HG02642 (cell line): ENCODE data around the gene TRIM28.
A peak's percentile ranks its signal among the peaks of the same experiment; 100 is the strongest.

Experiments used
- ATAC-seq: cut with Tn5 transposase; IDR thresholded peaks from one replicate; pipeline ENCODE4 v1.9.1; 2021; ENCODE audit warnings: mild to moderate bottlenecking; ENCODE audit not compliant: unreplicated experiment, poor library complexity

Gene TRIM28

DNA sequence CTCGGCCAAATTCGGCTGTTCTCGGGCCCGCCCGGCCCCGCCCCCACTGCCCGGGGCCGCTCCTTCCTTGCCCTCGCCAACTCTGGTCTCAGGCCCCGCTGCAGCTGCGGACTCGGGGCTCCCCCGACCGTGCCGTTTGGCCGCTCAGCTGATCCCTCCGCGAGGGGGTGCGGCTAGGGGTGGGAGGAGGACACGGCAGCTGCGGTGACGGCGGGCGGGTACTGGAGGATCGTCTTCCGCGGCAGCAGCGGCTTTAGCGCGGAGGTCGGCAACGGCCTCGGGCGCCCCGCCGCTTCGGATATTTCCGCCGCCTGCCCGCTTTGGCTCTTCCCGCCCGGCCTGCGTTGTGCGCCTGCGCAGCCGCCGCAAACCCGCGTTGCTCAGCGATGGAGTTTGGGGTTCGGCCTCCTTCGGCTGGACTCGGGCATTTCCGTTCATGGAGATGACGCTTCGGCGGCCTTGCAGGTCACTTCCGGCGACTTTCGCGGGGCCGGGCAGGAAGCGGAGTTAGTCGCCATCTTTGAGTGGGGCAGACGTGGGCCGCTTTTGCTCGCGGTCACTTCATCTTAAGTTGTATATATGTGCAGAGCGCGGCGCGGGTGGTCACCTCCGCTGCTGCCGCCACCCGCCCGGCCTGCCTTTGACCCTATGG lies 14.9 kb downstream of the TRIM28 start:
- ATAC-seq: peak; percentile 60

- peak; percentile 26 for ATAC-seq
These were observed 15.6 kb downstream of the TRIM28 start for GRCh38 chr19:58559275-58560006.

- no peak for ATAC-seq
These were observed 16.4 kb downstream of the TRIM28 start for GRCh38 chr19:58560007-58560887.

DNA sequence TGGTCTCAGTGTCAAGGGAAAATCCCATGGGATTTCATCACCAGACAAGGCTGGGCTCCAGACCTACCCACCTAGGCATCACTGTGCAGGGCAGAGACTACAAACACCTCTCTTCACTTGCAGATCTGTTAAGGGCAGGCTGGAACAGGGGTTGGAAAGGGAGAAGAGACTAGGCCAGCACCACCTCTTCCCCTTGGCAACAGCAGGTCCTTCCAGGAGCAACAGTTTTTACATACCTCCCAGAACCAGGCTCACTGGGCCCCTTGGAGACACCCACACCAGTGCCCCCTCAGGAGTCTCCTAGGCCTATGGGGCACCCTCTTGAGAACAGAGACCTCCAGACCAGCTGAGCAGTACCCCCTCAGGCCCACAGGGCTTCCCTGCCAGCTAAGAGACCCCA lies 17.1 kb downstream of the TRIM28 start:
- ATAC-seq: no peak

- no peak for ATAC-seq
These were observed 17.7 kb downstream of the TRIM28 start for GRCh38 chr19:58561373-58562121.

- ATAC-seq: no peak
These were observed 18.5 kb downstream of the TRIM28 start for GRCh38 chr19:58562122-58563033.

- ATAC-seq: no peak
These were observed 19.2 kb downstream of the TRIM28 start for GRCh38 chr19:58563034-58563573.

DNA sequence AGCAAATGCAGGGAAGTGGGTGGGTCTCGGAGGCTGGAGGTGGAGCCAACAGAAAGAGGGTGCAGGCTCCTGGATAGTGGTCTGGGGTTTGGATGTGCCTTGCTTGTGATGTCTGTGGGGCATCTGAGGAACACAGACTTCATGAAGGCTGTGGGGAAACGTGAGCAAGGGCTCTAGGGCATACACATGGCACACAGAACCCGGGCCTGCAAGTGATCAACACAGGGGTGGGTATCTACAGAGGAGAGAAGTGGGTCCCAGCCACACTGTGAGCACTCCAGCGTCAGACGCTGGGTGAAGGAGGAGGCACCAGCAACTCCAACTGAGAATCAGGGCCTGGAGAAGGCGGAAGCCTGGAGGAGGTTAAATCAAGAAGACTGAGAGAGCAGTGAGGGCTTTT lies 20.0 kb downstream of the TRIM28 start:
- no peak for ATAC-seq

GRCh38 chr19:58566989-58567388 lies 23.1 kb downstream of the TRIM28 start:
- ATAC-seq: no peak

DNA sequence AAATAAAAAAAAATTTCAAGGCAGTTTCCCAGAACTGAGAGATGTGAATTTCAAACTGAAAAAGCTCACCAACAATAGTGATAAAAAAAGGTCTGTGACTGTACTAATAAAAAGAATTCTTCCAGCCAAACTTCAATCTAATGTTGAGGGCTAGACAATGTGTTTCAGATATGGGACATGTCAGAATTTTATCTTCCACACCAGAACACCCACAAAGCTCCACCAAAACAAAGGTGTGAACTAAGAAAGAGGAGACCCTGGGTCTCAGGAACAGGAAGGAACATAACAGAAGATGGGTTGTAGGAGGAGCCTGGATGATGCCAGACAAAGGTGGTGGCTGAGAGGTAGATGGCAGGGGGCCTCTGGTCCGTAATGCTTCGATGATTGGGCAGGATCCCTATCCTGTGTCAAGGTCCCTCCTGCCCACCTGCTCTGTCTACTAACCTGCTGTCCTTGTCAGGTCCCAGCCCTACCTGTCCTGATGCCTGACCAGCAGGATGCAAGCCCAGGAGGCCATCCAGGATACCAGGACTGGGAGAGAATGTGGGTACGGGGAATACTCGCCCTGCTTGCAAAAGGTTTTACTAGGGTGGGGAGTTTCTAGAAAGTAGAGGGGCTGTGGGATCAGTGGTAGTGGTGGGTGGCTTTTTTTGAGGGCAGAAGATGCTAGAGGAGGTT lies 24.7 kb downstream of the TRIM28 start:
- ATAC-seq: no peak

DNA sequence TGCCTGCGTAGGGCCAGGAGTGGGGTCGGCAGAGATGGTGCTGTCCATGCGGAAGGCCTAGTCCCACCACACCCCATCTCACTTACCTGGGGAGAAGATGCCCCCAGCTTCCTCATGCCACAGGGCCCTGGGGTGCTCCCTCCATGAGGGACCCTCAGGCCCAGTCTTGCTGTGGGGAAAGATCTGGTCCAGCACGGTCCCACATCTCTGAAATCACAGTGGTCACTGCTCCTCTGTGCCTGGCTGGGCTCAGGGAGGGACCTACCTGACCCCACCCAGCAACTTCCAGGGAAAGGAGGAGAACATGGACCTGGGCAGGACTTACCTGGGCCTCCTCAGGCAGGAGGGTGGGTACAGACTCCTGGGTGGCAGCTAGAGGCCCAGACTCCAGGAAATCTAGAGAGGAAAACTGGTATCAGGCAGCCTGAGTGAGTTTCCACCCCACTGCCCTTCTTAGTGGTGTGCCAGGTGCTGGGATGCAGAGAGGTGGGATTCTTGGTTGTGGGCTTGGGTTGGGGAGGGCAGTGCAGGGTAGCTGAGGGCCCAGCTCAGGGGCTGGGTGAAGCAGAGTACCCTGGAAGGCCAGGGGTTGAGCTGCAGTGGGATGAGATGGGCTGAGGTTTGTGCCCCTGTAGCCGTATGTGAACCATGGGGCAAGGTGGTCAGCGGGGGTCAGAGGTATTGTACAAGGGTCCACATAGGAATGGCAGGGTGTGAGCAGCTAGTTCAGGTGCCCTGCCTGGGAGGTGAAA lies 25.5 kb downstream of the TRIM28 start:
- ATAC-seq: no peak

DNA sequence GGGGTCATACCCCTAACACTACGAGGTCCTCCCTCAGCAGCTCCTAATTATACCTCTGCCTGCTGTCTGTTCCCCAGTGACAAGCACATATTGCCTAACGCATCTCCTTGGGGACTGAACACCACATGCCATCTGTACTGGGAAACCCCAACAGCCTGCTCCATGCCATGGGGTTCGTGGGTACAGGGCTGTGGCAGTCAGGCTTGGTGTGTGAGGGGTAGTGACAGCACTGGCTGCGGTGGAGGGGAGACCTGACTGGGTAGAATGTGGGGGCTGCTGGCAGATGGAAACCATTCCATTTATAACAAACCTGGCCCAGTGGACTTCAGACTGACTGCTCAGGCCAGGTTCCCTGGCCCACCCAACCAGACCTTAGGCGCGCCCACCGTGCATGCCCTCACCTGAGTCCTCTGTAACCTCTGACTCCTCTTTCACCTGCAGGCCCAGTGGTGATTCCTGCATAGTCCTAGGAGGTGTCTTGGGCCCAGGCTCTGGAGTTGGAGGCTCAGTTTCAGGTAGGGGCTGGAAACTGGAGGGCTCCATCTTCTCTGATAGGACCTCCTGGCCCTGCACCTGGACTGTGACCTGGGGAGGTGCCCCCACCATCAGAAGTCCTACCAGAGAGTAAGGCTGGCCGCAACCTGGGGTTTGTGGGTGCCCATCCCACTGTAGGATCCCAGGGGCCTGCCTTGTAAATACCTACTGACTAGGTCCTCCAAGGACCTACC lies 26.2 kb downstream of the TRIM28 start:
- no peak for ATAC-seq

DNA sequence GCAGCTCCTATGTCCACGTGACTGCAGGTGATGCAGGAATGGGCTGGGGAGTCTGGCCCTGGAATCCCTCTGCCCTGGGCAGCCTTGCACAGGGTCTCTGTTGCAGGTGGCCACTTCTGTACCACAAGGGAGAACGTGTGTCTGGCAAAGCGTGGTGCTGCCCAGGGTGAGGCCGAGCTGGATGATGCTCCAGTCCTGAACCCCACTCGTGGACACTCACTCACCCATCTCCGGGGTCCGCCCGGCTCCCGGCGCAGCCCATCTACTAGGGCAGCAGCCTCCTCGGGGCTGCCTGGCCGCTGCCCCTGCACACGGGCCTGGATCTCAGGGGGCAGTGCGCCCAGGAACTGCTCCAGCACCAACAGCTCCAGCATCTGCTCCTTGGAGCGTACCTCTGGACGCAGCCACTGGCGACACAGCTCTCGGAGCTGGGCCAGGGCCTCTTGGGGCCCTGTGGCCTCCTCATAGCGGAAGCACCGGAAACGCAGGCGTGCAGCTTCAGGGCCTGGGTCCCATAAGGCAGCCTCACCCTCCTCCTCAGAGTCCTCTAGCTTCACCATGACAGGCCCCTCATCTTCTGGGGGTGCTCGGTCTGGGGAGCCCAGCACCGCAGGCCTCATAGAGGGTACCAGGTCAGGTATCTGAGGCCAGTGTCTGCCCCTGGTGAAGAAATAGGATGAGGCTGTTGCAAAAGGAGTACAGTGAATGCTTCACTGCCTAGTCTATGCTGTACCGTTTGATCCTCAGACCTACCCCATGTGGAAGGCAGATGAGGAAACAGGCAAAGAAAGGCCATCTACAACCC lies 27.1 kb downstream of the TRIM28 start:
- ATAC-seq: no peak

DNA sequence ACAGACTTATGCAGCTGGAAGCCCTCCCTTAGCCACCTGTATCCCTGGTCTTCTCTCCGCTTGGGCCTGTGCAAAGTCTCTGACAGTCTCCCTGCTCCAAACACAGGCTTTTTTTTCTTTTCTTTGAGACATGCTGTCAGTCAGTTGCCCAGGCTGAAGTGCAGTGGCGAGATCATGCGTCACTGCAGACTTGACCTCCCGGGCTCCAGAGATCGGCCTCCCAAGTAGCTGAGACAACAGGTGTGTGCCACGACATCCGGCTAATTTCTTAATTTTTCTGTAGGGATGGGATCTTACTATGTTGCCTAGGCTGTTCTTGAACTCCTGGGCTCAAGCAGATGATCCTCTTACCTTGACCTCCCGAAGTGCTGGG lies 27.7 kb downstream of the TRIM28 start:
- no peak for ATAC-seq

- no peak for ATAC-seq
These were observed 28.4 kb downstream of the TRIM28 start for GRCh38 chr19:58572026-58572817.
